GM12892 (cell line): ENCODE results near the gene NYAP1.
A peak's percentile ranks its signal among the peaks of the same experiment; 100 is the strongest.
"Not testable (repeated sequence)": the region's sequence is repeated elsewhere in the genome, so short reads cannot be mapped to it uniquely, and the experiment has no call there.

ENCODE experiments used
- DNase-seq: peaks from one replicate; pipeline ENCODE4 v3.0.0; 2011; ENCODE audit not compliant: insufficient read length
- FAIRE-seq: peaks from 2 replicates; lab custom pipeline; 2011; peaks lifted over from hg19 to GRCh38; lab: Jason Lieb, UNC
- POLR2A ChIP-seq: IDR thresholded peaks from 2 replicates; pipeline ENCODE4 v1.6.1; 2011; ENCODE audit warnings: low read depth, low read length, control low read depth
- POLR2AphosphoS5 ChIP-seq: IDR thresholded peaks from 2 replicates; pipeline ENCODE4 v1.6.1; 2011; ENCODE audit warnings: low read depth, low read length, control low read depth
- TAF1 ChIP-seq: IDR thresholded peaks from 2 replicates; pipeline ENCODE4 v1.6.1; 2011; ENCODE audit warnings: low read depth, mild to moderate bottlenecking, control low read depth, low read length, borderline replicate concordance

The NYAP1 gene

GRCh38 chr7:100510437-100511239, 26.9 kb downstream of the NYAP1 start:
- FAIRE-seq (no peak), DNase-seq (no peak)
- TF ChIP-seq POLR2A (no peak), TAF1 (no peak), POLR2AphosphoS5 (no peak)

GRCh38 chr7:100513212-100513810, 29.6 kb downstream of the NYAP1 start:
- DNase-seq = no peak
- TF ChIP-seq POLR2A = no peak
- TF ChIP-seq TAF1 = no peak
- no peak for TF ChIP-seq POLR2AphosphoS5
- FAIRE-seq = no peak

GRCh38 chr7:100515072-100515532, 31.4 kb downstream of the NYAP1 start:
- no peak for DNase-seq

GRCh38 chr7:100516135-100516812, 32.5 kb downstream of the NYAP1 start:
- DNase-seq (no peak), FAIRE-seq (peak; percentile 62)
- TF ChIP-seq POLR2A (no peak), POLR2AphosphoS5 (no peak), TAF1 (no peak)

More at GRCh38 chr7:100515072-100515532, 31.4 kb downstream of the NYAP1 start:
- no peak for TF ChIP-seq POLR2A
- no peak for TF ChIP-seq POLR2AphosphoS5
- no peak for TF ChIP-seq TAF1
- no peak for FAIRE-seq

GRCh38 chr7:100517305-100517704, 33.6 kb downstream of the NYAP1 start:
- FAIRE-seq (no peak), DNase-seq (no peak)
- TF ChIP-seq POLR2A = no peak
- TF ChIP-seq TAF1 = no peak

GRCh38 chr7:100519580-100519979, 35.9 kb downstream of the NYAP1 start:
- no peak for TF ChIP-seq POLR2A
- TF ChIP-seq TAF1 = no peak
- TF ChIP-seq POLR2AphosphoS5 = no peak
- FAIRE-seq (no peak), DNase-seq (no peak)

GRCh38 chr7:100520138-100520537, 36.4 kb downstream of the NYAP1 start:
- TF ChIP-seq TAF1 = no peak
- TF ChIP-seq POLR2A = no peak
- no peak for TF ChIP-seq POLR2AphosphoS5
- FAIRE-seq = no peak
- no peak for DNase-seq

- FAIRE-seq (no peak), DNase-seq (no peak)
- TF ChIP-seq POLR2A (no peak), POLR2AphosphoS5 (no peak), TAF1 (no peak)
Observed at GRCh38 chr7:100521076-100521475, 37.3 kb downstream of the NYAP1 start.

GRCh38 chr7:100521909-100522593, 38.3 kb downstream of the NYAP1 start:
- not testable (repeated sequence) for FAIRE-seq, DNase-seq

- FAIRE-seq = not testable (repeated sequence)
Observed at GRCh38 chr7:100523192-100523591, 39.5 kb downstream of the NYAP1 start.

GRCh38 chr7:100528108-100528866, 44.6 kb downstream of the NYAP1 start:
- FAIRE-seq = not testable (repeated sequence)

More at GRCh38 chr7:100523192-100523591, 39.5 kb downstream of the NYAP1 start:
- DNase-seq = not testable (repeated sequence)

More at GRCh38 chr7:100528108-100528866, 44.6 kb downstream of the NYAP1 start:
- not testable (repeated sequence) for DNase-seq
